HuH-7 (cell line): ENCODE results near the gene NDN.
"Not testable (repeated sequence)": the region's sequence is repeated elsewhere in the genome, so short reads cannot be mapped to it uniquely, and the experiment has no call there.

Experiments
- DNase-seq: peaks from one replicate; pipeline ENCODE4 v3.0.0; 2011; ENCODE audit warnings: low spot score

Gene NDN

GRCh38 chr15:23687143-23687470 is at the start of gene NDN:
Gene NDN (minus strand): TSS chr15:23687305. CDS start chr15:23687217, 88 bp downstream.
- no peak for DNase-seq

- DNase-seq = no peak
These were observed 49.0 kb upstream of the NDN start for GRCh38 chr15:23736033-23736673.

- no peak for DNase-seq
These were observed 47.8 kb upstream of the NDN start for GRCh38 chr15:23734862-23735261.

- DNase-seq = not testable (repeated sequence)
These were observed 27.0 kb upstream of the NDN start for GRCh38 chr15:23713874-23714656.

- no peak for DNase-seq
These were observed 21.2 kb upstream of the NDN start for GRCh38 chr15:23708332-23708731.

- DNase-seq = no peak
These were observed 8.2 kb upstream of the NDN start for GRCh38 chr15:23695282-23695681.

- DNase-seq = no peak
These were observed 7.5 kb upstream of the NDN start for GRCh38 chr15:23694592-23694991.

GRCh38 chr15:23690450-23690852 is 3.3 kb upstream of the NDN start:
- DNase-seq = peak; percentile 84

GRCh38 chr15:23690015-23690414 is 2.9 kb upstream of the NDN start:
- no peak for DNase-seq

- DNase-seq = no peak
These were observed 501 bp downstream of the NDN start for GRCh38 chr15:23686466-23687142.

GRCh38 chr15:23671481-23671880 is 15.6 kb downstream of the NDN start:
- no peak for DNase-seq

- no peak for DNase-seq
These were observed 16.1 kb downstream of the NDN start for GRCh38 chr15:23670970-23671369.

- no peak for DNase-seq
These were observed 23.9 kb downstream of the NDN start for GRCh38 chr15:23663232-23663631.

GRCh38 chr15:23648920-23649515 is 38.1 kb downstream of the NDN start:
- peak; percentile 56 for DNase-seq

GRCh38 chr15:23647421-23648370 is 39.4 kb downstream of the NDN start, which contains the start of gene MAGEL2:
Gene MAGEL2 (minus strand): TSS chr15:23647867. CDS start chr15:23647742, 125 bp downstream.
- no peak for DNase-seq

GRCh38 chr15:23647001-23647295 is 40.2 kb downstream of the NDN start:
- DNase-seq = no peak

GRCh38 chr15:23646165-23647000 is 40.7 kb downstream of the NDN start:
- DNase-seq = no peak

- peak; percentile 49 for DNase-seq
These were observed 41.5 kb downstream of the NDN start for GRCh38 chr15:23645371-23646164.

- DNase-seq = no peak
These were observed 42.3 kb downstream of the NDN start for GRCh38 chr15:23644829-23645228.
